GM10266 (cell line): ENCODE results near the gene RINL.
"Not testable (repeated sequence)": the region's sequence is repeated elsewhere in the genome, so short reads cannot be mapped to it uniquely, and the experiment has no call there.

ENCODE experiments used
- DNase-seq: peaks from one replicate; pipeline ENCODE4 v3.0.0; 2012; ENCODE audit errors: extremely low spot score
- CTCF ChIP-seq: IDR thresholded peaks from 2 replicates; pipeline ENCODE4 v1.5.1; 2012; ENCODE audit warnings: mild to moderate bottlenecking, low read depth; ENCODE audit not compliant: control insufficient read depth, insufficient read depth; ENCODE audit errors: missing control alignments

The RINL gene

GRCh38 chr19:38883286-38883685 lies 5.2 kb upstream of the RINL start:
- TF ChIP-seq CTCF = no peak
- DNase-seq = no peak

DNA sequence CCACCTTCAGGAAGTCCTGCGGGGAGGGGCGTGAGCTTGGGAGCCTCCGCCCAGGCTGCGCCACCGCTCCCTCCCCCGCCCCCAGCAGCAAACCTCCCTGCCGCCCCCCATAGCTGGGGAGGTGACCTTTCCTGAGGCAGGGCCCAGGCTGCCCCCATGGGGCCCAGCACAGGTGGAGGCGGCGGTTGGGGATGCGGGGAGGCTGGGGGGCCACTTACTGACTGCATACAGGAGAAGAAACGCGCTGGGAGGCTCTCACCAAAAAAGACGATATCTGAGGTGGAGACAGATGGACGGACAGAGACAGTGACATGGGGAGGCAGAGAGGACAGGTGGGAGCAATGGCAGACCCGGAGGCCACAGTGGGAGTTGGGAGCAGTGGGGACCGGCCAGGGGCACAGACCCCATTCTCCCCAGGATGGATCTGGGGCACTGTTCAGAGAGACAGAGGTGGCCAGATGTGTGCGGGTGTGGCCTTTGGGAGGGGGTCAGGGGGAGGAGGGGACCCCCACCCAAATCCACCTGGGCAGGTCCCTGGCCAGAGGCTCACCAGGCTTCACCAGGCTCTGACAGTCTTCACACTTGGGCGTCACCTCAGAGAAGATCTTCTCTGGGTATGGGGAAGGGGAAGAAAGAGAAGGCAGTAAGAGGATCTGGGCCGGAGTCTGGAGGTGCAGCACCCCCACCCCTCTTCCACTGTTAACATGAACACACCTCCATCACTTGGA lies 3.0 kb upstream of the RINL start:
- no peak for TF ChIP-seq CTCF
- no peak for DNase-seq

DNA sequence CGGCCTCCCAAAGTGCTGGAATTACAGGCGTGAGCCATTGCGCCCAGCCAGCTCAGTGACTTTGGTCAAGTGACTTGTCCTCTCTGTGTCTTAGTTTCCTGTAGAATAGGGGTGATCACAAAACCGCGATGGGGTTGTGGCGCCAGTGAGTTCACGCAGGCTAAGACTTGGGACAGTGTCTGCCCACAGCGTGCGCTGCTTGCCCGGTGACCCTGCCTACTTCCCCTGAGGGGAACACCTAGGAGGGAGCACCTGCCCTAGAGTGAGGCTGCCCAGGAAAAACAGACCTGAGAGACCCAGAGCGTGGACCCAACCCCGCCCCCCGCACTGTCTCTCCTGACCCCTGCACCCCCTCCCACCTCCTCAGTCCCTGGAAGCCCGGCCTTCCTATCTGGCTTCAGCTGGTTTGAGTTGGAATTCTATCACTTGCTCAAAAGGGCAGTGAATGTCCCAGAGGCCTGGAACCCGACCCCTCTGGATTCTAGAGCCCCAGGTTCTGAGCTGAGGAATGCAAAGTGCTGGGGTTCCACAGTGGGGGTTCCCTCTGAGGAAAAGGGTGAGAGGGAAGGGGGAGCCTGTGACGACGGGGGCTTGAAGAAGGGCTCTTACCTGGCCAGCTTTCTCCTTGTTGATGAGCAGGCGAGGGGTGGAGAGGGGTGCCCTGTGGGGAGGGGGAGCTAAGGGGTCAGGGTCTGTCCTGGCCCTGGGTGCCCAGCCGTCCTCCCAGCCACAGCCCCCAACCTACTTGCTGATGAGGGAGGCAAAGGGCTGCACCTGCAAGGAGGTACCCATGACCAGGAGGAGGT lies 2.2 kb upstream of the RINL start:
- DNase-seq = no peak
- no peak for TF ChIP-seq CTCF

GRCh38 chr19:38879400-38879751 lies 1.3 kb upstream of the RINL start:
- no peak for TF ChIP-seq CTCF
- DNase-seq = no peak

GRCh38 chr19:38878575-38879399 lies 712 bp upstream of the RINL start:
- no peak for TF ChIP-seq CTCF
- no peak for DNase-seq

DNA sequence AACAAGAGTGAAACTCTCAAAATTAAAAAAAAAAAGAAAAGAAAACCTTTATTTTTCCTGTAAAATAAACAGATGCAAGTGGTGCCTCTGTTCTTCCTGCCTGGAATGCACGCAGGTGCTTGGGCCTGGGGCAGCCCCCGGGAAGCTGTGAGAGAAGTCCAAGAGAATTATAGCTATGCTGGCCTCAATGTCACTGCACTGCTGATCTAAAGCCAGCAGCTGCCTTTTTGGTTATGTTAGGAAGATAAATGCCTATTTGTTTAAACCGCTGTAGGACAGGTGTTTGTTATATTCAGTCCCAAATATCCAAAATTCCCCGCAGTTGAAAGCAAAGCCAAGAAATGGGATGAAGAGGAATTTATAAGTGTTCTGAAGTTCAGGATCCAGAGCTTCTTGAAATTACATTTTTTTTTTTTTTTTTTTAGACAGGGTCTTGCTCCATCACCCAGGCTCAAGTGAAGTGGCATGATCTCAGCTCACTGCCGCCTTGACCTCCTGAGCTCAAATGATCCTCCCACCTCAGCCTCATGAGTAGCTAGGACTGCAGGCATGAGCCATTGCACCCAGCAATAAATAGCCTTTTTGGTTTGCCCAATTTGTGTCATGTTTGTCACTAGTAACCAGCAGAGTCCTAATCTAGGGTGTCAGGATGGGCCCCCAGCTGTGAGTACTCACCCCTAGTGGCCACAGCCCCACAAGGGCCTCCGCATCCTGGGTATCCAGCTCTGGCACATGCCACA lies 2.2 kb downstream of the RINL start:
- no peak for TF ChIP-seq CTCF
- no peak for DNase-seq

GRCh38 chr19:38873400-38873799 lies 4.7 kb downstream of the RINL start:
- not testable (repeated sequence) for DNase-seq
